Hematopoietic multipotent progenitor cell treated with erythropoietin and hydrocortisone succinate and interleukin-3 and kit ligand, for 8 days (in vitro differentiated cells): Measurements from ENCODE around the gene CACNA1B.
"Not testable (repeated sequence)": the region's sequence is repeated elsewhere in the genome, so short reads cannot be mapped to it uniquely, and the experiment has no call there.

ENCODE experiments used
- DNase-seq: peaks from one replicate; pipeline ENCODE4 v3.0.0-alpha.2; 2015

Gene CACNA1B

GRCh38 chr9:138078846-138079245 is 201.3 kb downstream of the CACNA1B start:
- DNase-seq = no peak

- DNase-seq = no peak
These were observed 203.4 kb downstream of the CACNA1B start for GRCh38 chr9:138080979-138081378.

- no peak for DNase-seq
These were observed 205.5 kb downstream of the CACNA1B start for GRCh38 chr9:138082918-138083636.

- DNase-seq = no peak
These were observed 206.3 kb downstream of the CACNA1B start for GRCh38 chr9:138083873-138084272.

GRCh38 chr9:138085568-138085967 is 208.0 kb downstream of the CACNA1B start:
- DNase-seq = no peak

- not testable (repeated sequence) for DNase-seq
These were observed 214.5 kb downstream of the CACNA1B start for GRCh38 chr9:138092057-138092456.

GRCh38 chr9:138094028-138094427 is 216.4 kb downstream of the CACNA1B start:
- no peak for DNase-seq

- DNase-seq = no peak
These were observed 218.4 kb downstream of the CACNA1B start for GRCh38 chr9:138095813-138096518.

GRCh38 chr9:138096519-138096845 is 218.9 kb downstream of the CACNA1B start:
- no peak for DNase-seq

- DNase-seq = no peak
These were observed 220.0 kb downstream of the CACNA1B start for GRCh38 chr9:138097501-138097991.

- no peak for DNase-seq
These were observed 220.7 kb downstream of the CACNA1B start for GRCh38 chr9:138098116-138098907.

GRCh38 chr9:138098908-138099791 is 221.6 kb downstream of the CACNA1B start:
- DNase-seq = no peak

- DNase-seq = no peak
These were observed 222.4 kb downstream of the CACNA1B start for GRCh38 chr9:138099803-138100598.

- DNase-seq = no peak
These were observed 223.2 kb downstream of the CACNA1B start for GRCh38 chr9:138100711-138101350.

GRCh38 chr9:138101444-138102234 is 224.1 kb downstream of the CACNA1B start:
- DNase-seq = no peak

- no peak for DNase-seq
These were observed 224.9 kb downstream of the CACNA1B start for GRCh38 chr9:138102246-138103051.

- DNase-seq = no peak
These were observed 225.7 kb downstream of the CACNA1B start for GRCh38 chr9:138103111-138103848.

- DNase-seq = no peak
These were observed 226.2 kb downstream of the CACNA1B start for GRCh38 chr9:138103849-138104206.
